Measurements from ENCODE around the gene EYA3.

DNA sequence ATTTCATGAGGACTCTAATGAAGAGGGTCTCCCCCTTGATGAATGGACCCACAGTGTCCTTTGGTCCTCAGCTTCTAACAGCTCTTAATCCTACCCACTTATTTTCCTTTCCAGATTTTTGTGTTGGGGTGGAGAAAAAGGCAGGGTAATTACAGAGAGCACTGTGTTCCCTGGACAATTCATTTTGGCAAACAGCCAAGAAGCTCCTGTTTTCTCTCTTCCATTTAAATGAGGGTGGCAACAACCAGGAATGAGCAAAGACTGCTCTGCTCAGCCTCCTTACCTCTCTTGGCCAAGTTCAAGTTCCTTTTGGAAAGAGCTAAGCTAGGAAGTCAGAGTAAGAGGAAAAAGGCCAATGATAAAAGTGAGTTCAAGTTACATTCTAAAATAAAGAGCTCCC lies 116.7 kb downstream of the EYA3 start:
- TF ChIP-seq, protein P1, sequence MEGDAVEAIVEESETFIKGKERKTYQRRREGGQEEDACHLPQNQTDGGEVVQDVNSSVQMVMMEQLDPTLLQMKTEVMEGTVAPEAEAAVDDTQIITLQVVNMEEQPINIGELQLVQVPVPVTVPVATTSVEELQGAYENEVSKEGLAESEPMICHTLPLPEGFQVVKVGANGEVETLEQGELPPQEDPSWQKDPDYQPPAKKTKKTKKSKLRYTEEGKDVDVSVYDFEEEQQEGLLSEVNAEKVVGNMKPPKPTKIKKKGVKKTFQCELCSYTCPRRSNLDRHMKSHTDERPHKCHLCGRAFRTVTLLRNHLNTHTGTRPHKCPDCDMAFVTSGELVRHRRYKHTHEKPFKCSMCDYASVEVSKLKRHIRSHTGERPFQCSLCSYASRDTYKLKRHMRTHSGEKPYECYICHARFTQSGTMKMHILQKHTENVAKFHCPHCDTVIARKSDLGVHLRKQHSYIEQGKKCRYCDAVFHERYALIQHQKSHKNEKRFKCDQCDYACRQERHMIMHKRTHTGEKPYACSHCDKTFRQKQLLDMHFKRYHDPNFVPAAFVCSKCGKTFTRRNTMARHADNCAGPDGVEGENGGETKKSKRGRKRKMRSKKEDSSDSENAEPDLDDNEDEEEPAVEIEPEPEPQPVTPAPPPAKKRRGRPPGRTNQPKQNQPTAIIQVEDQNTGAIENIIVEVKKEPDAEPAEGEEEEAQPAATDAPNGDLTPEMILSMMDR (IDR thresholded peaks at IDR 0.05; ENCODE audit: borderline replicate concordance, extremely low read depth, low read length, poor library complexity, severe bottlenecking) = no peak
- TF ChIP-seq EZH2 (IDR thresholded peaks at IDR 0.05; ENCODE audit: borderline replicate concordance, low read depth, low read length, severe bottlenecking) = no peak

Data from DND-41 (cell line).